SU-DHL-6 (cell line): Measurements from ENCODE around the gene PRKCE.

Experiments
- H2AFZ ChIP-seq: fragments of 200-600 bp; sonication (generic); 2 replicates; pipeline ENCODE4 v1.6.1; 2014; ENCODE audit warnings: low read depth, mild to moderate bottlenecking, moderate library complexity, mixed read lengths, antibody characterized with exemption, low read length; ENCODE audit not compliant: severe bottlenecking
- H3F3A ChIP-seq: fragments of 200-600 bp; shearing (Covaris generic); 2 replicates; pipeline ENCODE4 v1.6.0; 2016; ENCODE audit warnings: antibody characterized with exemption, mild to moderate bottlenecking; ENCODE audit not compliant: insufficient read depth
- H3K27ac ChIP-seq: fragments of 200-600 bp; sonication (generic); 2 replicates; pipeline ENCODE4 v1.5.1; 2016; ENCODE audit warnings: low read depth, mild to moderate bottlenecking, low read length, moderate library complexity, mixed read lengths
- H3K27me3 ChIP-seq: fragments of 200-600 bp; sonication (generic), shearing (Covaris generic); 2 replicates; pipeline ENCODE4 v1.6.0; 2014; ENCODE audit warnings: mild to moderate bottlenecking, low read length
- H3K36me3 ChIP-seq: fragments of 200-600 bp; sonication (generic); 2 replicates; pipeline ENCODE4 v1.6.1; 2014; ENCODE audit warnings: mild to moderate bottlenecking, low read length, mixed read lengths
- H3K4me2 ChIP-seq: fragments of 300-600, 200-600 bp; shearing (Covaris generic), sonication (generic); 2 replicates; pipeline ENCODE4 v1.6.0; 2014; ENCODE audit warnings: low read length, low read depth, mild to moderate bottlenecking; ENCODE audit not compliant: poor library complexity, severe bottlenecking
- H3K4me3 ChIP-seq: fragments of 200-600 bp; sonication (generic); 2 replicates; pipeline ENCODE4 v1.5.1; 2014; ENCODE audit warnings: antibody characterized with exemption, low read length, mild to moderate bottlenecking, mixed read lengths; ENCODE audit not compliant: insufficient read depth, poor library complexity, severe bottlenecking
- H3K79me2 ChIP-seq: fragments of 200-600 bp; sonication (generic); 2 replicates; pipeline ENCODE4 v1.6.1; 2014; ENCODE audit warnings: mild to moderate bottlenecking, low read length, moderate library complexity; ENCODE audit not compliant: insufficient read depth
- H3K9ac ChIP-seq: fragments of 200-600 bp; sonication (generic); 2 replicates; pipeline ENCODE4 v1.7.0; 2014; ENCODE audit warnings: mild to moderate bottlenecking, low read length
- H3K9me2 ChIP-seq: fragments of 200-600 bp; sonication (generic); replicated peaks from 2 replicates; pipeline ENCODE4 v1.6.1; 2014; ENCODE audit warnings: low read length; ENCODE audit not compliant: insufficient read depth
- H3K9me3 ChIP-seq: fragments of 200-600 bp; sonication (generic); 2 replicates; pipeline ENCODE4 v1.6.1; 2014; ENCODE audit warnings: low read length, mixed read lengths; ENCODE audit not compliant: insufficient read depth
- H4K20me1 ChIP-seq: fragments of 200-600 bp; sonication (generic); 2 replicates; pipeline ENCODE4 v1.6.1; 2014; ENCODE audit warnings: low read depth, mild to moderate bottlenecking, antibody characterized with exemption, low read length, moderate library complexity, mixed read lengths
- EZH2phosphoT487 ChIP-seq: fragments of 200-600 bp; sonication (generic), shearing (Covaris generic); conservative IDR thresholded peaks from 2 replicates; pipeline ENCODE4 v1.6.1; 2018; ENCODE audit warnings: mild to moderate bottlenecking, antibody characterized with exemption, low read length, moderate library complexity, mixed read lengths
- TF ChIP-seq, protein P1 (sequence below): fragments of 200-600 bp; sonication (generic); IDR thresholded peaks from one replicate; pipeline ENCODE4 v1.5.1; 2017; ENCODE audit warnings: antibody characterized with exemption, mild to moderate bottlenecking, low read length, moderate library complexity; ENCODE audit not compliant: insufficient read depth, poor library complexity, severe bottlenecking

The PRKCE gene

GRCh38 chr2:45851111-45851510 is 199.6 kb downstream of the PRKCE start:
- no peak overlapping the region for H3K27ac ChIP-seq
- TF ChIP-seq, protein P1, sequence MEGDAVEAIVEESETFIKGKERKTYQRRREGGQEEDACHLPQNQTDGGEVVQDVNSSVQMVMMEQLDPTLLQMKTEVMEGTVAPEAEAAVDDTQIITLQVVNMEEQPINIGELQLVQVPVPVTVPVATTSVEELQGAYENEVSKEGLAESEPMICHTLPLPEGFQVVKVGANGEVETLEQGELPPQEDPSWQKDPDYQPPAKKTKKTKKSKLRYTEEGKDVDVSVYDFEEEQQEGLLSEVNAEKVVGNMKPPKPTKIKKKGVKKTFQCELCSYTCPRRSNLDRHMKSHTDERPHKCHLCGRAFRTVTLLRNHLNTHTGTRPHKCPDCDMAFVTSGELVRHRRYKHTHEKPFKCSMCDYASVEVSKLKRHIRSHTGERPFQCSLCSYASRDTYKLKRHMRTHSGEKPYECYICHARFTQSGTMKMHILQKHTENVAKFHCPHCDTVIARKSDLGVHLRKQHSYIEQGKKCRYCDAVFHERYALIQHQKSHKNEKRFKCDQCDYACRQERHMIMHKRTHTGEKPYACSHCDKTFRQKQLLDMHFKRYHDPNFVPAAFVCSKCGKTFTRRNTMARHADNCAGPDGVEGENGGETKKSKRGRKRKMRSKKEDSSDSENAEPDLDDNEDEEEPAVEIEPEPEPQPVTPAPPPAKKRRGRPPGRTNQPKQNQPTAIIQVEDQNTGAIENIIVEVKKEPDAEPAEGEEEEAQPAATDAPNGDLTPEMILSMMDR = no peak
- no peak for TF ChIP-seq EZH2phosphoT487
- H3K36me3 ChIP-seq = no peaks in the 10 kb centered on the region
- H3K9ac ChIP-seq = no peak overlapping the region
- H4K20me1 ChIP-seq = no peaks in the 10 kb centered on the region
- no peaks in the 10 kb centered on the region for H3F3A ChIP-seq
- H3K9me3 ChIP-seq = no peaks in the 10 kb centered on the region
- no peaks in the 10 kb centered on the region for H3K9me2 ChIP-seq
- H3K27me3 ChIP-seq = no peaks in the 10 kb centered on the region
- no peak overlapping the region for H2AFZ ChIP-seq
- no peak overlapping the region for H3K4me2 ChIP-seq
- H3K79me2 ChIP-seq = no peaks in the 10 kb centered on the region
- H3K4me3 ChIP-seq = no peak overlapping the region

DNA sequence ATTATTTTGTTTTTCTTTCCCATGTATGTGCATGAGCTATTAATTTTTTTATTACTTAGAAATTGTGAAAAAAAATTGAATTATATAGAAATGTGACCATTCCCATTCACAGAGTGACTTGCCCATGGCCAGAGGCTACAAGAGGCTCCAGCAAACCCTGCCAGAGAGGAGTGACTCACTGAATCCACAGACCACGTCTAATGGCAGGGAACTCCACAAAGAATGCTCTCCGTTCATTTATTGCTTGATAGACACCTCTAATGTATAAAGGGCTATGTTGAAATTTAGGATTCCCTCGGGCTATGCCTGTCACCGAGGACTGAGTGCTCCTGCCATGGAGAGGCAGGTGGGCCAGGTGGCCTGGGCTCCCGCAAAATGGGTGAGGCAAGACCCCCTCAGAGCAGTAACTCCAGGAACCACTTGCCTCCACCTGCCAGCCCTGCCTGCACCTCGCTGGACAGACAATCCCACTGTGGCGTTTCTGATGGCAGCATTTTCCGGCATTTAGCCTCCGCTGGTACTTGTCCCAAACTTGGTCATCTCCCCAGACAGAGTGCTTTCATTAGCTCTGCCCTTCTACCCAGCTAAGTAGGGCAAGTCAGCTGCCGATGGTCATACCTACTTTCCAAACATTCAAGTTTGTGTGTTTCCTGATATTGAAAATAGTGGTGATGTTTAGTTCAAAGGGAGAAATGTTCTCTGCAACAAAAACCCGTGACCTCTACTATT is 200.3 kb downstream of the PRKCE start:
- no peak overlapping the region for H3K4me3 ChIP-seq
- H3K79me2 ChIP-seq = no peaks in the 10 kb centered on the region
- H3K4me2 ChIP-seq = no peak overlapping the region
- H3F3A ChIP-seq = no peaks in the 10 kb centered on the region
- no peak overlapping the region for H3K27ac ChIP-seq
- TF ChIP-seq, protein P1 = no peak
- no peak for TF ChIP-seq EZH2phosphoT487
- no peak overlapping the region for H3K9ac ChIP-seq
- H3K9me2 ChIP-seq = no peaks in the 10 kb centered on the region
- no peak overlapping the region for H2AFZ ChIP-seq
- H3K36me3 ChIP-seq = no peaks in the 10 kb centered on the region
- H3K27me3 ChIP-seq = no peaks in the 10 kb centered on the region
- no peaks in the 10 kb centered on the region for H4K20me1 ChIP-seq
- no peaks in the 10 kb centered on the region for H3K9me3 ChIP-seq

GRCh38 chr2:45852450-45853150 is 201.1 kb downstream of the PRKCE start:
- H3K27ac ChIP-seq = no peak overlapping the region
- H3K4me2 ChIP-seq = no peak overlapping the region
- no peaks in the 10 kb centered on the region for H3K9me3 ChIP-seq
- no peaks in the 10 kb centered on the region for H3F3A ChIP-seq
- H4K20me1 ChIP-seq = no peaks in the 10 kb centered on the region
- no peak overlapping the region for H2AFZ ChIP-seq
- H3K9me2 ChIP-seq = no peaks in the 10 kb centered on the region
- H3K27me3 ChIP-seq = no peaks in the 10 kb centered on the region
- TF ChIP-seq EZH2phosphoT487 = no peak
- TF ChIP-seq, protein P1 = no peak
- H3K4me3 ChIP-seq = no peak overlapping the region
- no peak overlapping the region for H3K9ac ChIP-seq
- H3K36me3 ChIP-seq = no peaks in the 10 kb centered on the region
- no peaks in the 10 kb centered on the region for H3K79me2 ChIP-seq
